Right lobe of liver (tissue), 6 donors: Measurements from ENCODE around the gene SLC29A3. TPM values are rescaled to one million over a fixed set of nuclear protein-coding genes. Genes with fewer than 3 reads are reported as not detected.

Source experiments
- ATAC-seq, 4 donors: fragments of 200-7000 bp; cut with Tn5 transposase; one replicate each; pipeline ENCODE4 v1.9.1; 2020; ENCODE audit warnings: mild to moderate bottlenecking in 4 of 4, moderate library complexity in 4 of 4
- DNase-seq, 3 donors: peaks; one replicate each; pipeline ENCODE4 v3.0.0-alpha.2; 2020
- H3K27ac ChIP-seq, 3 donors: fragments of 200-600 bp; one replicate each; pipeline ENCODE4 v1.8.0; 2022
- H3K27me3 ChIP-seq, 2 donors: fragments of 200-600 bp; one replicate each; pipeline ENCODE4 v1.8.0; 2022
- H3K36me3 ChIP-seq, 4 donors: fragments of 200-600 bp; sonication (generic) in 1 of 4; one replicate each; pipeline versions ENCODE4 v1.5.1 to v1.8.0; 2017 to 2022; ENCODE audit warnings: control low read depth in 1 of 4
- H3K4me1 ChIP-seq, 4 donors: fragments of 200-600 bp; sonication (generic) in 1 of 4; one replicate each; pipeline versions ENCODE4 v1.5.1 to v1.8.0; 2017 to 2022; ENCODE audit warnings: control low read depth in 1 of 4
- H3K4me3 ChIP-seq, 3 donors: fragments of 200-600 bp; one replicate each; pipeline ENCODE4 v1.8.0; 2022
- H3K9me3 ChIP-seq, 4 donors: fragments of 200-600 bp; sonication (generic) in 1 of 4; one replicate each; pipeline versions ENCODE4 v1.5.1 to v1.8.0; 2017 to 2022; ENCODE audit warnings: control low read depth in 1 of 4
- POLR2A ChIP-seq: fragments of 450-650 bp; IDR thresholded peaks from one replicate; pipeline ENCODE4 v1.6.1; 2017; ENCODE audit warnings: antibody characterized with exemption, mild to moderate bottlenecking
- WGBS: methylation state at CpG from one replicate; pipeline ENCODE4 v1.1.6; 2018; ENCODE audit warnings: low coverage, low lambda C conversion rate; ENCODE audit not compliant: insufficient coverage; ENCODE audit errors: missing lambda C conversion rate; 5-methylcytosine and 5-hydroxymethylcytosine counted together
- intact Hi-C, 2 donors: fragments of 100-400 bp; cut with DNase I; formaldehyde crosslinking; loops; one replicate each; pipeline versions ENCODE4 v1.11.2 to v1.14.1; 2022
- total RNA-seq, 6 experiments: library from RNA; depleted of rRNA in 2 of 6; stranded (reverse); fragments of >200 nt in 2 of 6; fragmentation: NEBNext Ultra II Directional in 3 of 6; extraction: Animal tissue kit (Norgen Biotek cat#: 25700) in 3 of 6; gene quantifications; one replicate each; pipeline versions ENCODE4 v1.1.0 to v1.2.4, GENCODE V29; 2016 to 2023
- TF ChIP-seq, protein P1 (sequence below), 4 donors: fragments of 200-600 bp in 3 of 4; fragments of 450-650 bp in 1 of 4; IDR thresholded peaks; one replicate each; pipeline versions ENCODE4 v1.5.1 to v1.8.0; 2016 to 2022; ENCODE audit warnings: antibody characterized with exemption in 4 of 4, mild to moderate bottlenecking in 2 of 4
- donor health status: DM: no; HTN: yes; CAD: no.
- donor health status: DM: no; HTN: no; CAD: no.
- donor health status: DM: no; HTN: no; CAD: no.
- donor health status: DM: no; HTN: yes; CAD: no.
- donor health status: DM: no; HTN: yes; CAD: no.

SLC29A3 gene
- total RNA-seq, 6 experiments from 2014 or later: 5.7 to 17.4 (median 7.7) TPM

GRCh38 chr10:71396711-71397295 lies 77.7 kb downstream of the SLC29A3 start, which contains the start of gene CDH23:
Gene CDH23, plus strand, starts transcription at chr10:71396920. Its CDS starts 42,912 bp downstream, at chr10:71439832.
- Histone ChIP-seq H3K9me3 (no peaks in the 10 kb centered on the region), H3K4me3 (peak within 1 kb of the TSS; percentile 37 to 58 (median 47)), H3K36me3 (no peaks in the 10 kb centered on the region), H3K27ac (no peak within 1 kb of the TSS), H3K4me1 (peaks cover 0 to 12% (median 0%) of the 10 kb centered on the region in 4 donors), H3K27me3 (no peaks in the 10 kb centered on the region)
- DNase-seq (peak; percentile 66 to 76 (median 67)), ATAC-seq (peak; percentile 60 to 75 (median 66))
- WGBS: 0% methylated on average over 14 of the region's 91 CpGs
- TF ChIP-seq, protein P1, sequence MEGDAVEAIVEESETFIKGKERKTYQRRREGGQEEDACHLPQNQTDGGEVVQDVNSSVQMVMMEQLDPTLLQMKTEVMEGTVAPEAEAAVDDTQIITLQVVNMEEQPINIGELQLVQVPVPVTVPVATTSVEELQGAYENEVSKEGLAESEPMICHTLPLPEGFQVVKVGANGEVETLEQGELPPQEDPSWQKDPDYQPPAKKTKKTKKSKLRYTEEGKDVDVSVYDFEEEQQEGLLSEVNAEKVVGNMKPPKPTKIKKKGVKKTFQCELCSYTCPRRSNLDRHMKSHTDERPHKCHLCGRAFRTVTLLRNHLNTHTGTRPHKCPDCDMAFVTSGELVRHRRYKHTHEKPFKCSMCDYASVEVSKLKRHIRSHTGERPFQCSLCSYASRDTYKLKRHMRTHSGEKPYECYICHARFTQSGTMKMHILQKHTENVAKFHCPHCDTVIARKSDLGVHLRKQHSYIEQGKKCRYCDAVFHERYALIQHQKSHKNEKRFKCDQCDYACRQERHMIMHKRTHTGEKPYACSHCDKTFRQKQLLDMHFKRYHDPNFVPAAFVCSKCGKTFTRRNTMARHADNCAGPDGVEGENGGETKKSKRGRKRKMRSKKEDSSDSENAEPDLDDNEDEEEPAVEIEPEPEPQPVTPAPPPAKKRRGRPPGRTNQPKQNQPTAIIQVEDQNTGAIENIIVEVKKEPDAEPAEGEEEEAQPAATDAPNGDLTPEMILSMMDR (IDR thresholded peaks at IDR 0.05): no peak
- no peak for TF ChIP-seq POLR2A
- intact Hi-C loops: loop anchor here (5.0 to 10.0 kb wide), 3 partner anchors 175 to 418 kb away; no protein-coding TSS in a partner anchor

DNA sequence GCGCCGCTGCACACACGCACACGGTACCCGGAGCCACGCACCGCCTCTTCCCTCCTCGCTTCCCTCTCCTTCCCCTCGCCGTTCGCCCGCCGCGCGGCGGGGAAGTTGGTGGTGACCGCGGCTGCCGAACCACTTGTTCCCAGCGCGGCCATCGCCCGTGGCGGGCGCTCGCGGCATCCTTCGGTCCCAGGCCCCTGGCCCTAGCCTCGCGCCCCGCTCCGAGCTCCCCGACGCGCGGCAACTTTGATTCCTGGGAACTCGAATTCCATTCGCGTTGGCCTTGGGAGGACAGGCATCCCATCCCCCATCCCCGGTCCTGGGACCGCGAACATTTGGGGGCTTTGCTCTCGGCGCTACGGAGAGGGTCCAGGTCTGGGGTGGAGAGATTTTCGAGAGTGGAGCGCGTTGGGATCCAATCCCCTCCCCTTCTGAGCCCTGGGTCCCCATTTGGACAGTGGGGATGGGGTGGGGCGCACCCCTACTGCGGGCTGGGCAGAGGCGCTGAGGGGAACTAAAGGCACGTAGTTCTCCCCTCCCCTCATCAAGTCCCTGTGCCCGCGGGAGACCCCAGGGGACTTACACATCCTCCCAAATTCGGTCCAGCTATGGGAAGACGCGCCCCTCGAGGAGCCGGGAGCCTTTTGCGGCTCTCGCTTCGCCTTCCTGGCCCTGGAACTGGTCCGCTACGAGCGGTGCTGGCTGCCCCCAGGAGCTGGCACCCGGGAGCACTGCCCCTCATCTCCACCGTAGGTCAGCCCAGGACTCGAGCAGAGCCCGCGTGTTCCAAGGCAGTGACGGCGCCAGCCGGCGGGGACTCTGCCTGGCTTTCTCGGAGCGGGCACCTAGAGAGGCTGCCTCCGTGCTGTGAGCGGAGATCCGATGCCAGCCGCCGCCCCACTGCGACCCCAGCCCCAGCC lies 78.5 kb downstream of the SLC29A3 start:
- no peak overlapping the region for H3K27ac ChIP-seq
- H3K4me3 ChIP-seq: peak overlapping the region; percentile 25 to 58 (median 37)
- ATAC-seq (peak; percentile 3 to 51 (median 24)), DNase-seq (peak in 2 of 3 donors; percentile 31 to 51)
- TF ChIP-seq, protein P1 (IDR thresholded peaks at IDR 0.05): no peak
- no peak for TF ChIP-seq POLR2A
- H3K27me3 ChIP-seq: no peaks in the 10 kb centered on the region
- WGBS: 5% methylated on average over 4 of the region's 82 CpGs
- H3K9me3 ChIP-seq: no peaks in the 10 kb centered on the region
- peaks cover 0 to 12% (median 0%) of the 10 kb centered on the region in 4 donors for H3K4me1 ChIP-seq
- intact Hi-C loops: loop anchor here (5.0 to 10.0 kb wide), 3 partner anchors 175 to 417 kb away; no protein-coding TSS in a partner anchor
- no peaks in the 10 kb centered on the region for H3K36me3 ChIP-seq

GRCh38 chr10:71398976-71399375 lies 79.9 kb downstream of the SLC29A3 start:
- H3K27me3 ChIP-seq: no peaks in the 10 kb centered on the region
- 76% methylated on average over 4 of the region's 4 CpGs for WGBS

DNA sequence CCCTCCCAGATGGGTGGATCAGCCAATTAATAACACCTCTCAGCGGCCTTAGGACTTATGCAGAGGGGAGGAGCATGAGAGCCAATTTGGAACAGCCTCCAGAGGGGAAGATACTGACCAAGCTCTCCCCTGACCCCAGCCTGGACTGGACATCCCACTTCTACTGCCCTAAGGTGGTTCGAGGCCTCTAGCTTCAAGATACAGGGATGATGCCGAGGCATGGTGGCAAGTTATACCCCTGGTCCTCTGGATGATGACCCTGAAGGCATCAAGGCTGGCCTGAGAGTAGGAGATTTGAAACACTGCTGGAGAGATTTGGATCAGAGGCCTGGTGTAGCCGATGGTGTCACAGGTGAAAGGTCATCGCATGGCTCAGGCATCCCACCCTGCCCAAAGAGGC lies 80.9 kb downstream of the SLC29A3 start:
- TF ChIP-seq, protein P1 (IDR thresholded peaks at IDR 0.05): no peak
- no peak for TF ChIP-seq POLR2A
- no peak for ATAC-seq
- Histone ChIP-seq H3K27me3 (no peaks in the 10 kb centered on the region), H3K36me3 (no peaks in the 10 kb centered on the region), H3K9me3 (no peaks in the 10 kb centered on the region), H3K4me3 (no peak overlapping the region), H3K4me1 (peaks cover 0 to 12% (median 0%) of the 10 kb centered on the region in 4 donors), H3K27ac (no peak overlapping the region)
- intact Hi-C loops: loop anchor here (5.0 to 10.0 kb wide), 3 partner anchors 172 to 415 kb away; no protein-coding TSS in a partner anchor
- DNase-seq: no peak
- WGBS: no CpG with 5 or more reads among the region's 5 CpGs

More at GRCh38 chr10:71398976-71399375, 79.9 kb downstream of the SLC29A3 start:
- TF ChIP-seq, protein P1 (IDR thresholded peaks at IDR 0.05): no peak
- TF ChIP-seq POLR2A: no peak
- Histone ChIP-seq H3K4me3 (no peak overlapping the region), H3K27ac (no peak overlapping the region), H3K4me1 (peaks cover 0 to 12% (median 0%) of the 10 kb centered on the region in 4 donors), H3K36me3 (no peaks in the 10 kb centered on the region), H3K9me3 (no peaks in the 10 kb centered on the region)
- intact Hi-C loops: loop anchor here (5.0 to 10.0 kb wide), 3 partner anchors 173 to 416 kb away; no protein-coding TSS in a partner anchor
- ATAC-seq: no peak
- DNase-seq: no peak
